IPS DF 6.9 (cell line): ENCODE data around the gene DOCK2.

Experiments used
- DNase-seq: peaks from one replicate; pipeline ENCODE4 v3.0.0-alpha.2; 2013; ENCODE audit warnings: low read depth, low spot score
- H3K27ac ChIP-seq: one replicate; pipeline ENCODE4 v1.5.1; 2013; ENCODE audit warnings: low read length, control low read depth
- H3K27me3 ChIP-seq: 2 replicates; pipeline ENCODE4 v1.6.1; 2013; ENCODE audit warnings: mild to moderate bottlenecking, low read length; ENCODE audit not compliant: control insufficient read depth, insufficient read depth
- H3K36me3 ChIP-seq: 2 replicates; pipeline ENCODE4 v1.6.1; 2013; ENCODE audit warnings: low read length; ENCODE audit not compliant: control insufficient read depth, insufficient read depth
- H3K4me1 ChIP-seq: 2 replicates; pipeline ENCODE4 v1.6.1; 2013; ENCODE audit warnings: low read length; ENCODE audit not compliant: control insufficient read depth, insufficient read depth
- H3K4me3 ChIP-seq: 2 replicates; pipeline ENCODE4 v1.5.1; 2013; ENCODE audit warnings: mild to moderate bottlenecking, low read length
- H3K9me3 ChIP-seq: 2 replicates; pipeline ENCODE4 v1.6.1; 2013; ENCODE audit warnings: low read length, inconsistent platforms; ENCODE audit not compliant: control insufficient read depth, insufficient read depth
- WGBS: extraction: QIAGEN DNeasy Blood & Tissue Kit; methylation state at CpG from one replicate; pipeline ENCODE4 v1.1.7; 2013; ENCODE audit warnings: mixed read lengths, missing lambda C conversion rate; ENCODE audit not compliant: insufficient read length, insufficient coverage; 5-methylcytosine and 5-hydroxymethylcytosine counted together

The DOCK2 gene

GRCh38 chr5:169810524-169810923 lies 173.4 kb downstream of the DOCK2 start:
- no peaks in the 10 kb centered on the region for H3K9me3 ChIP-seq
- no peaks in the 10 kb centered on the region for H3K27me3 ChIP-seq
- H3K36me3 ChIP-seq = no peaks in the 10 kb centered on the region
- no CpG with 5 or more reads among the region's 5 CpGs for WGBS
- no peak for DNase-seq
- H3K4me1 ChIP-seq = peaks cover 9% of the 10 kb centered on the region
- no peak overlapping the region for H3K27ac ChIP-seq
- no peak overlapping the region for H3K4me3 ChIP-seq

- Histone ChIP-seq H3K27ac (no peak overlapping the region), H3K4me1 (peaks cover 8% of the 10 kb centered on the region), H3K9me3 (no peaks in the 10 kb centered on the region), H3K27me3 (no peaks in the 10 kb centered on the region), H3K36me3 (no peaks in the 10 kb centered on the region), H3K4me3 (no peak overlapping the region)
- no CpG with 5 or more reads among the region's 5 CpGs for WGBS
- DNase-seq = no peak
These were observed 173.9 kb downstream of the DOCK2 start for GRCh38 chr5:169811023-169811422.

- H3K4me1 ChIP-seq = peaks cover 8% of the 10 kb centered on the region
- no peaks in the 10 kb centered on the region for H3K27me3 ChIP-seq
- WGBS = no CpG with 5 or more reads among the region's 5 CpGs
- H3K27ac ChIP-seq = no peak overlapping the region
- DNase-seq = no peak
- H3K36me3 ChIP-seq = no peaks in the 10 kb centered on the region
- no peak overlapping the region for H3K4me3 ChIP-seq
- no peaks in the 10 kb centered on the region for H3K9me3 ChIP-seq
These were observed 174.6 kb downstream of the DOCK2 start for GRCh38 chr5:169811680-169812079.

- H3K9me3 ChIP-seq = no peaks in the 10 kb centered on the region
- no peak for DNase-seq
- no peaks in the 10 kb centered on the region for H3K36me3 ChIP-seq
- peaks cover 8% of the 10 kb centered on the region for H3K4me1 ChIP-seq
- no peak overlapping the region for H3K4me3 ChIP-seq
- WGBS = no CpG with 5 or more reads among the region's 6 CpGs
- H3K27ac ChIP-seq = no peak overlapping the region
- no peaks in the 10 kb centered on the region for H3K27me3 ChIP-seq
These were observed 175.7 kb downstream of the DOCK2 start for GRCh38 chr5:169812786-169813185.

GRCh38 chr5:169814045-169814444 lies 177.0 kb downstream of the DOCK2 start:
- Histone ChIP-seq H3K27ac (no peak overlapping the region), H3K27me3 (no peaks in the 10 kb centered on the region), H3K4me3 (no peak overlapping the region), H3K4me1 (peaks cover 8% of the 10 kb centered on the region), H3K9me3 (no peaks in the 10 kb centered on the region), H3K36me3 (no peaks in the 10 kb centered on the region)
- no CpG with 5 or more reads among the region's 3 CpGs for WGBS
- DNase-seq = no peak

- no peaks in the 10 kb centered on the region for H3K36me3 ChIP-seq
- WGBS = no CpG with 5 or more reads among the region's 1 CpG
These were observed 177.4 kb downstream of the DOCK2 start for GRCh38 chr5:169814522-169814921.

GRCh38 chr5:169817031-169817430 lies 180.0 kb downstream of the DOCK2 start:
- no peak for DNase-seq
- Histone ChIP-seq H3K27ac (no peak overlapping the region), H3K4me3 (no peak overlapping the region), H3K36me3 (no peaks in the 10 kb centered on the region), H3K4me1 (peaks cover 3% of the 10 kb centered on the region; the same call in 1 of the 2 replicates), H3K27me3 (no peaks in the 10 kb centered on the region), H3K9me3 (no peaks in the 10 kb centered on the region)
- WGBS = no CpG with 5 or more reads among the region's 2 CpGs

More at GRCh38 chr5:169814522-169814921, 177.4 kb downstream of the DOCK2 start:
- H3K27me3 ChIP-seq = no peaks in the 10 kb centered on the region
- no peak overlapping the region for H3K27ac ChIP-seq
- no peak for DNase-seq
- H3K4me3 ChIP-seq = no peak overlapping the region
- no peaks in the 10 kb centered on the region for H3K9me3 ChIP-seq
- H3K4me1 ChIP-seq = peaks cover 6% of the 10 kb centered on the region

GRCh38 chr5:169826618-169827017 lies 189.5 kb downstream of the DOCK2 start:
- Histone ChIP-seq H3K4me3 (no peak overlapping the region), H3K27me3 (no peaks in the 10 kb centered on the region), H3K4me1 (no peaks in the 10 kb centered on the region), H3K9me3 (no peaks in the 10 kb centered on the region), H3K27ac (no peak overlapping the region), H3K36me3 (no peaks in the 10 kb centered on the region)
- no peak for DNase-seq
- no CpG with 5 or more reads among the region's 5 CpGs for WGBS

- H3K27ac ChIP-seq = no peak overlapping the region
- no peaks in the 10 kb centered on the region for H3K36me3 ChIP-seq
- no peaks in the 10 kb centered on the region for H3K9me3 ChIP-seq
- H3K4me3 ChIP-seq = no peak overlapping the region
- no peaks in the 10 kb centered on the region for H3K4me1 ChIP-seq
- DNase-seq = no peak
- H3K27me3 ChIP-seq = no peaks in the 10 kb centered on the region
- WGBS = no CpG with 5 or more reads among the region's 3 CpGs
These were observed 190.7 kb downstream of the DOCK2 start for GRCh38 chr5:169827769-169828168.

- H3K27me3 ChIP-seq = no peaks in the 10 kb centered on the region
- no peak overlapping the region for H3K27ac ChIP-seq
- no peaks in the 10 kb centered on the region for H3K36me3 ChIP-seq
- H3K4me1 ChIP-seq = no peaks in the 10 kb centered on the region
- no peaks in the 10 kb centered on the region for H3K9me3 ChIP-seq
- H3K4me3 ChIP-seq = no peak overlapping the region
- WGBS = 100% methylated on average over 1 of the region's 4 CpGs
- no peak for DNase-seq
These were observed 191.3 kb downstream of the DOCK2 start for GRCh38 chr5:169828385-169828784.

GRCh38 chr5:169831331-169831730 lies 194.3 kb downstream of the DOCK2 start:
- no peaks in the 10 kb centered on the region for H3K4me1 ChIP-seq
- H3K4me3 ChIP-seq = no peak overlapping the region
- WGBS = no CpG with 5 or more reads among the region's 1 CpG
- H3K27me3 ChIP-seq = no peaks in the 10 kb centered on the region
- H3K9me3 ChIP-seq = no peaks in the 10 kb centered on the region
- DNase-seq = no peak
- no peaks in the 10 kb centered on the region for H3K36me3 ChIP-seq
- no peak overlapping the region for H3K27ac ChIP-seq
